Neural crest cell (in vitro differentiated cells): ENCODE data around the gene SURF4. TPM values are rescaled to one million over a fixed set of nuclear protein-coding genes. Genes with fewer than 3 reads are reported as not detected.

Source experiments
- DNase-seq: peaks from one replicate; pipeline ENCODE4 v3.0.0; 2021; ENCODE audit warnings: low read depth, mixed read lengths, low spot score
- H3K27ac Mint-ChIP-seq: one replicate; pipeline ENCODE4 v1.8.0; 2021; ENCODE audit warnings: mild to moderate bottlenecking, mixed read lengths; ENCODE audit not compliant: unreplicated experiment
- H3K27me3 Mint-ChIP-seq: 2 replicates; pipeline ENCODE4 v1.8.0; 2021; ENCODE audit warnings: low read depth, mild to moderate bottlenecking, mixed read lengths
- H3K36me3 Mint-ChIP-seq: 2 replicates; pipeline ENCODE4 v1.8.0; 2021; ENCODE audit warnings: low read depth, mild to moderate bottlenecking, mixed read lengths
- H3K4me1 Mint-ChIP-seq: 2 replicates; pipeline ENCODE4 v1.8.0; 2021; ENCODE audit warnings: mixed read lengths
- H3K4me3 Mint-ChIP-seq: one replicate; pipeline ENCODE4 v1.8.0; 2021; ENCODE audit warnings: mild to moderate bottlenecking, mixed read lengths
- H3K9me3 Mint-ChIP-seq: 2 replicates; pipeline ENCODE4 v1.8.0; 2021; ENCODE audit warnings: mixed read lengths
- total RNA-seq: library from RNA; stranded (reverse); gene quantifications from 2 replicates; pipeline ENCODE4 v1.2.1, GENCODE V29; 2021
- TF ChIP-seq, protein P1 (sequence below): fragments of 200-600 bp; sonication (generic); conservative IDR thresholded peaks from 2 replicates; pipeline ENCODE4 v1.5.0; 2021; ENCODE audit warnings: antibody characterized with exemption, mild to moderate bottlenecking

The SURF4 gene
- total RNA-seq, 1 donor from 2014 or later, result 136 TPM

DNA sequence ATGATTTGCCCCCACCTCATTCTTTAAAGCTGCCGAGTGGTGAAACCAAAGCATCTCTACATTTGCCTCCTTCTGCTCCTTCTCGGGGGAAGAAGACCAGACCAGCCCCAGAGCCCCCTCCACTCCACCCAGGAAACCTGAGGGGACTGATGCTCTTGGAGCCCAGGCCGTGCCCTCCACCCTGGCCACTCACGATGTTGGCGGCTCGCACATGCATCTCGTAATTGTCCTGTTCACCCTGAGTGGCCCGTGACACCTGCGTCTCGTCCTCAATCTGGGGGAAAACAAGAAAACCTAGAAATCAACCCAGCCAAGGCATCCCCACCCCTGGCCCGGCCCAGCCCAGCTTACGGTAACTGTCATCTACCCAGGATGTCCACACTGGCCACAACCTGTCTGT lies 30.9 kb downstream of the SURF4 start:
- H3K9me3 Mint-ChIP-seq, result no peaks in the 10 kb centered on the region
- peaks cover 31% of the 10 kb centered on the region for H3K4me1 Mint-ChIP-seq
- H3K4me3 Mint-ChIP-seq, result no peak overlapping the region
- H3K27me3 Mint-ChIP-seq, result peaks cover 4% of the 10 kb centered on the region
- H3K27ac Mint-ChIP-seq, result no peak overlapping the region
- TF ChIP-seq, protein P1, sequence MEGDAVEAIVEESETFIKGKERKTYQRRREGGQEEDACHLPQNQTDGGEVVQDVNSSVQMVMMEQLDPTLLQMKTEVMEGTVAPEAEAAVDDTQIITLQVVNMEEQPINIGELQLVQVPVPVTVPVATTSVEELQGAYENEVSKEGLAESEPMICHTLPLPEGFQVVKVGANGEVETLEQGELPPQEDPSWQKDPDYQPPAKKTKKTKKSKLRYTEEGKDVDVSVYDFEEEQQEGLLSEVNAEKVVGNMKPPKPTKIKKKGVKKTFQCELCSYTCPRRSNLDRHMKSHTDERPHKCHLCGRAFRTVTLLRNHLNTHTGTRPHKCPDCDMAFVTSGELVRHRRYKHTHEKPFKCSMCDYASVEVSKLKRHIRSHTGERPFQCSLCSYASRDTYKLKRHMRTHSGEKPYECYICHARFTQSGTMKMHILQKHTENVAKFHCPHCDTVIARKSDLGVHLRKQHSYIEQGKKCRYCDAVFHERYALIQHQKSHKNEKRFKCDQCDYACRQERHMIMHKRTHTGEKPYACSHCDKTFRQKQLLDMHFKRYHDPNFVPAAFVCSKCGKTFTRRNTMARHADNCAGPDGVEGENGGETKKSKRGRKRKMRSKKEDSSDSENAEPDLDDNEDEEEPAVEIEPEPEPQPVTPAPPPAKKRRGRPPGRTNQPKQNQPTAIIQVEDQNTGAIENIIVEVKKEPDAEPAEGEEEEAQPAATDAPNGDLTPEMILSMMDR, result no peak
- H3K36me3 Mint-ChIP-seq, result peaks cover 27% of the 10 kb centered on the region
- DNase-seq, result no peak

DNA sequence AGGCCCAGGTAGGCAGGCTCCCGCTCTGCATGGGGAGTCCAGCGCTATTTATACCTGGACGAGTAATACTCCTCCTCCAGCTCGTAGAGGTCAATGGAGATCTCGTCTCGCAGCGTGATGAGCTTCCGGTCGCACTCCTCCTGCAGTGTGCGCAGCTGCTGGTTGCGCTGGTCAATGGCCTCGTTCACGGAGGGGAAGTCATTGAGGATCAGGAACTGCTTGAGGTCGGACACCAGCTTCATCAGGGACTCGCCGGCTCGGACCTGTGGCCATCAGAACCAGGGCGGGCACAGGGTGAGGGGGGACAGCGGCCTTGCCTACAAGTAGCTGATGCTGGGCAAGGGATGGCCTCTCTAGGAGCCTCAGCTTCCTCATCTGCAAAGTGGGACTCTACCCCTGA lies 31.8 kb downstream of the SURF4 start:
- H3K4me1 Mint-ChIP-seq, result peaks cover 22% of the 10 kb centered on the region
- H3K27me3 Mint-ChIP-seq, result peaks cover 4% of the 10 kb centered on the region
- H3K27ac Mint-ChIP-seq, result no peak overlapping the region
- no peak for DNase-seq
- TF ChIP-seq, protein P1, result no peak
- no peaks in the 10 kb centered on the region for H3K9me3 Mint-ChIP-seq
- H3K36me3 Mint-ChIP-seq, result peaks cover 21% of the 10 kb centered on the region
- H3K4me3 Mint-ChIP-seq, result peak overlapping the region; percentile 31

DNA sequence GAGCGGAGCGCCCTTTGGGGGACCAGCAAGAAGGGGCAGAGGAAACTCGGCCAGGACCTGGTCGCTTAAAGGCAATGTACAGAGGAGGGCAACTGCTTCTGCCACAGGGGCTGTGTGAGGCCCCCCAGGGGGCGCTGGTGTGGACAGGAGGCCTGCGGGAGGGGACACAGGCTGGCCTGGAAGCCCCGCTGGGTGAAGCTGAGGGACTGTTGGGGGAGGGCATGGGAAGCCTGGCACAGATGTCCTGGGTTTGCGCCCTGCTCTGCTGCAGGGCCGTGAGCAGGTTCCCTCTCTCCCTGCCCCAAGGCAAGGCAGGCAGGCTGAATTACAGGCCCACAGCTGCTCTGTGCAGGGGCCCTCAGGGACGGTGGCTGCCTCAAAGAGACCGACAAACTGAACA lies 33.3 kb downstream of the SURF4 start:
- no peak overlapping the region for H3K27ac Mint-ChIP-seq
- H3K27me3 Mint-ChIP-seq, result no peaks in the 10 kb centered on the region
- TF ChIP-seq, protein P1, result peak; percentile 1
- peak overlapping the region; percentile 53 for H3K4me3 Mint-ChIP-seq
- H3K9me3 Mint-ChIP-seq, result no peaks in the 10 kb centered on the region
- peaks cover 10% of the 10 kb centered on the region for H3K4me1 Mint-ChIP-seq
- no peak for DNase-seq
- H3K36me3 Mint-ChIP-seq, result peaks cover 10% of the 10 kb centered on the region

DNA sequence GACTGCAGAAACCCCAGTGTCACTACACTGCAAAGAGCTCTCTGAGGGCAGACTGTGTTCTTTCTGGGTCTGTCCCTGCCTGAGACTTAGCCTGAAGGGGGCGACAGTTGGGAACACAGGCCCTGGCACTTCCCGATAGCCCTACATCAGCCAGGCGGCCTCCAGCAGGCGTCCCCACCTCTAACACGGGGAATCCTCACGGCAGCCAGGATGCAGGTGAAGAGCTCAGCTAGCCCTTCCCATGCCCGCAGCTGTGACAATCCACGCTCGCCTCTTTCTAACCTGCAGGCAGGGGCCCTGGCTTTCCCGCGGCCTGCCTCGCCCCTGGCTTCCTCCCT lies 33.8 kb downstream of the SURF4 start:
- peak overlapping the region; percentile 53 for H3K4me3 Mint-ChIP-seq

DNA sequence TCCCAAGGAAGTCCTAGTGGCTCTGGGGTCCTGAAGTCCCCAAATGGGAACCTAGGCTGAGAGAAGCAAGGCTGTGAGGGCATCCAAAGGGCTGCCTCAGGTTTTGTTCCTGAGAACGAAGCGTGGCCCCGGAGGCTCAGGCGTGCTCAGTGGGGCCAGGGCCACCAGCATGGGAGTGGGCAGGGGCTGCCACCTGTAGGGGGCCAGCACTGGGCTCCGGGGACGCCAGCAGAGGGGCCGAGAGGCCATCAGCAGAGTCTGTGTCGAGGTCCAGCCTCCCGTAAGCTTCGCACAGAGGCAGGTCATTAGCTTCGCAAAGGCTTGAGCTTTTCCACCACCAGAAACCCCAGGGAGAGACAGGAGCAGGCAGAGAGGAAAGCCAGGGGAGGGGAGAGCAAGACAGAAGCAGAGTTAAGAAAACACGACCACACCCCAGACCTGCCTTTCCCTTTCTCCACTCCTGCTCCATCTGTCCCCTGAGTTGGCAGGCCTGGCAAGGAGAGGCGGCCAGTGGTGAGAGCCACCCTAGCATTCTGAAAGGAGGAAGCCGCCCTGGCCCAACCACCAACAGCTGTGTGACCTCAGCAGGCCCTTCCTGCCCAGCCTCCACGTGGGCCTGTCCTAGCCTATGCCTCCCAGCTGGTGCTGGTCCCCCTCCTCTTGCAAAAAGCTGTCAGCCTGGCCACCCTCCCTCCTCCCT lies 34.3 kb downstream of the SURF4 start:
- Mint-ChIP-seq H3K27me3 (no peaks in the 10 kb centered on the region), H3K4me3 (peak overlapping the region; percentile 53), H3K4me1 (peaks cover 7% of the 10 kb centered on the region), H3K27ac (no peak overlapping the region), H3K36me3 (peaks cover 10% of the 10 kb centered on the region), H3K9me3 (no peaks in the 10 kb centered on the region)
- DNase-seq, result no peak
- TF ChIP-seq, protein P1, result no peak

More for the DNA sequence above, 33.8 kb downstream of the SURF4 start:
- DNase-seq, result no peak
- TF ChIP-seq, protein P1, result peak; percentile 21
- Mint-ChIP-seq H3K4me1 (peaks cover 8% of the 10 kb centered on the region), H3K27ac (no peak overlapping the region), H3K36me3 (peaks cover 10% of the 10 kb centered on the region), H3K27me3 (no peaks in the 10 kb centered on the region), H3K9me3 (no peaks in the 10 kb centered on the region)
